Ishikawa (cell line): ENCODE results near the gene TRAF3IP1.

Source experiments
- CEBPB ChIP-seq: IDR thresholded peaks from 2 replicates; pipeline ENCODE4 v1.6.1; 2012
- CREB1 ChIP-seq: IDR thresholded peaks from 2 replicates; pipeline ENCODE4 v1.6.1; 2012; ENCODE audit warnings: low read depth
- EGR1 ChIP-seq: IDR thresholded peaks from 2 replicates; pipeline ENCODE4 v1.6.1; 2012
- EP300 ChIP-seq: IDR thresholded peaks from 2 replicates; pipeline ENCODE4 v1.6.1; 2012; ENCODE audit warnings: borderline replicate concordance
- FOXM1 ChIP-seq: IDR thresholded peaks from 2 replicates; pipeline ENCODE4 v1.6.1; 2012; ENCODE audit warnings: low read depth, borderline replicate concordance
- NFIC ChIP-seq: IDR thresholded peaks from 2 replicates; pipeline ENCODE4 v1.6.1; 2012
- RAD21 ChIP-seq: IDR thresholded peaks from 2 replicates; pipeline ENCODE4 v1.6.1; 2012; ENCODE audit warnings: low read depth
- TAF1 ChIP-seq: IDR thresholded peaks from 2 replicates; pipeline ENCODE4 v1.6.1; 2012; ENCODE audit warnings: low read depth, mild to moderate bottlenecking
- TCF12 ChIP-seq: IDR thresholded peaks from 2 replicates; pipeline ENCODE4 v1.6.1; 2012; ENCODE audit warnings: low read depth
- TEAD4 ChIP-seq: IDR thresholded peaks from 2 replicates; pipeline ENCODE4 v1.6.1; 2012
- YY1 ChIP-seq: IDR thresholded peaks from 2 replicates; pipeline ENCODE4 v1.6.1; 2012; ENCODE audit warnings: low read depth
- ZBTB7A ChIP-seq: IDR thresholded peaks from 2 replicates; pipeline ENCODE4 v1.6.1; 2012; ENCODE audit warnings: low read depth
- TF ChIP-seq, protein P1 (sequence below): IDR thresholded peaks from 2 replicates; pipeline ENCODE4 v1.6.1; 2012
- TF ChIP-seq, protein P2 (sequence below): IDR thresholded peaks from 2 replicates; pipeline ENCODE4 v1.6.1; 2012
- TF ChIP-seq, protein P3 (sequence below): IDR thresholded peaks from 2 replicates; pipeline ENCODE4 v1.6.1; 2012; ENCODE audit warnings: low read depth, mild to moderate bottlenecking

Gene TRAF3IP1

DNA sequence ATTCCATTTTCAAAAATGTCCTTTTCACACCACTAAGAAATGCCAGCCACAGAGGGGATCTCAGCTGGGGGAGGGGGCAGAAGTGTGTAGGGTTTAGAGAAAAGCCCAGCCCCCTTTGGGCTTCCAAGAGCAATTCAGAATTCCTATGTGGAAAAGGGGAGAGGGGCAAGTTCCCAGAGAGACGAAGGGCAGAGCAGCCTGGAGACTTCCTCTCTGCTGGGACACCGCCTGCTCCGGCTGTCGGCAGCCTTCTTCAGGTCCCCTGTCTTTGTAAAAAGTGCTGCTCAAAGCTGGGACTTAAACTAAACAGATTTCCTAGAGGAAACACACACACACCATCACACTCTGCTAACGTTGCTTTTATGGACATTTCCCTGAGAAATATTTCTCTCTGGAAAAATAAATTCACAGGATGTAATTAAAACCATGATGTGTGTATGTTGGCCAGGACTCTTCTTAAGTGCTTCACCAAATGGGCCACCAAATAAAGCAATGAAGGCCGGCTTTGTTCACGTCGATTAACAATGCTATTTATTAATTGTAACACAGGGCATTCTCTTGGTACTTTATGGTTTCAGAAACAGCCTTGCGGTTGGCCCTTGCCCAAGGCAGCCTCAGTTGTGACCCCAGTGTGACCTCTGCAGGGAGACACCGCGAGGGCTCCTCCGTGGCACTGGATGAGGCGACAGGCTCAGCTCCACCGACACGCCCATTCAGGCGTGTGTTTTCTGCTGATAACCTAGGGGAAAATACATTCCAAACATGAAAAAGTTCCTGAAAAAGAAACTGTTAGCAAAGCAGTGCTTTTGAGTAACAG, 100.8 kb downstream of the TRAF3IP1 start:
- TF ChIP-seq YY1: no peak
- no peak for TF ChIP-seq TEAD4
- TF ChIP-seq, protein P1, sequence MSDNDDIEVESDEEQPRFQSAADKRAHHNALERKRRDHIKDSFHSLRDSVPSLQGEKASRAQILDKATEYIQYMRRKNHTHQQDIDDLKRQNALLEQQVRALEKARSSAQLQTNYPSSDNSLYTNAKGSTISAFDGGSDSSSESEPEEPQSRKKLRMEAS: no peak
- TF ChIP-seq RAD21: no peak
- no peak for TF ChIP-seq TAF1
- TF ChIP-seq EP300: no peak
- TF ChIP-seq ZBTB7A: no peak
- no peak for TF ChIP-seq EGR1
- no peak for TF ChIP-seq CEBPB
- TF ChIP-seq, protein P2, sequence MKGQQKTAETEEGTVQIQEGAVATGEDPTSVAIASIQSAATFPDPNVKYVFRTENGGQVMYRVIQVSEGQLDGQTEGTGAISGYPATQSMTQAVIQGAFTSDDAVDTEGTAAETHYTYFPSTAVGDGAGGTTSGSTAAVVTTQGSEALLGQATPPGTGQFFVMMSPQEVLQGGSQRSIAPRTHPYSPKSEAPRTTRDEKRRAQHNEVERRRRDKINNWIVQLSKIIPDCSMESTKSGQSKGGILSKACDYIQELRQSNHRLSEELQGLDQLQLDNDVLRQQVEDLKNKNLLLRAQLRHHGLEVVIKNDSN: no peak
- TF ChIP-seq, protein P3, sequence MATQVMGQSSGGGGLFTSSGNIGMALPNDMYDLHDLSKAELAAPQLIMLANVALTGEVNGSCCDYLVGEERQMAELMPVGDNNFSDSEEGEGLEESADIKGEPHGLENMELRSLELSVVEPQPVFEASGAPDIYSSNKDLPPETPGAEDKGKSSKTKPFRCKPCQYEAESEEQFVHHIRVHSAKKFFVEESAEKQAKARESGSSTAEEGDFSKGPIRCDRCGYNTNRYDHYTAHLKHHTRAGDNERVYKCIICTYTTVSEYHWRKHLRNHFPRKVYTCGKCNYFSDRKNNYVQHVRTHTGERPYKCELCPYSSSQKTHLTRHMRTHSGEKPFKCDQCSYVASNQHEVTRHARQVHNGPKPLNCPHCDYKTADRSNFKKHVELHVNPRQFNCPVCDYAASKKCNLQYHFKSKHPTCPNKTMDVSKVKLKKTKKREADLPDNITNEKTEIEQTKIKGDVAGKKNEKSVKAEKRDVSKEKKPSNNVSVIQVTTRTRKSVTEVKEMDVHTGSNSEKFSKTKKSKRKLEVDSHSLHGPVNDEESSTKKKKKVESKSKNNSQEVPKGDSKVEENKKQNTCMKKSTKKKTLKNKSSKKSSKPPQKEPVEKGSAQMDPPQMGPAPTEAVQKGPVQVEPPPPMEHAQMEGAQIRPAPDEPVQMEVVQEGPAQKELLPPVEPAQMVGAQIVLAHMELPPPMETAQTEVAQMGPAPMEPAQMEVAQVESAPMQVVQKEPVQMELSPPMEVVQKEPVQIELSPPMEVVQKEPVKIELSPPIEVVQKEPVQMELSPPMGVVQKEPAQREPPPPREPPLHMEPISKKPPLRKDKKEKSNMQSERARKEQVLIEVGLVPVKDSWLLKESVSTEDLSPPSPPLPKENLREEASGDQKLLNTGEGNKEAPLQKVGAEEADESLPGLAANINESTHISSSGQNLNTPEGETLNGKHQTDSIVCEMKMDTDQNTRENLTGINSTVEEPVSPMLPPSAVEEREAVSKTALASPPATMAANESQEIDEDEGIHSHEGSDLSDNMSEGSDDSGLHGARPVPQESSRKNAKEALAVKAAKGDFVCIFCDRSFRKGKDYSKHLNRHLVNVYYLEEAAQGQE: no peak
- TF ChIP-seq TCF12: no peak
- TF ChIP-seq FOXM1: no peak
- no peak for TF ChIP-seq CREB1

DNA sequence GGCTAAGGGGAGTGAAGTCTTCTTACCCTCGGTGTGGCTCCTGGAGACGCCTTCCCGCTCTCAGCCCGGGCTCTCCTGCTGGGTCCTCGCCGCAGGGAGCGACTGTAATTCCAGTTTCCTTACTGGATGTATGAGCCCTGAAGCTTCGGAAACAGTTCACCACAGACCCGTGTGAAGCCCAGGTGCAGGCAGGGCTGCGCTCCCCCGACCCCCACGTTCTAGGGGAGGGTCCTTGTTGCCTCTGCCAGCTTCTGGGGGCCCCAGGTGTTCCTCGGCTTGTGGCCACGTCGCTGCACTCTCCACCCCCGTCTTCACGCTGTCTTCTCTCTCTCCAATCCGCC, 101.3 kb downstream of the TRAF3IP1 start:
- TF ChIP-seq, protein P3: no peak
- TF ChIP-seq TEAD4: no peak
- TF ChIP-seq TCF12: no peak
- TF ChIP-seq EGR1: no peak
- no peak for TF ChIP-seq NFIC

DNA sequence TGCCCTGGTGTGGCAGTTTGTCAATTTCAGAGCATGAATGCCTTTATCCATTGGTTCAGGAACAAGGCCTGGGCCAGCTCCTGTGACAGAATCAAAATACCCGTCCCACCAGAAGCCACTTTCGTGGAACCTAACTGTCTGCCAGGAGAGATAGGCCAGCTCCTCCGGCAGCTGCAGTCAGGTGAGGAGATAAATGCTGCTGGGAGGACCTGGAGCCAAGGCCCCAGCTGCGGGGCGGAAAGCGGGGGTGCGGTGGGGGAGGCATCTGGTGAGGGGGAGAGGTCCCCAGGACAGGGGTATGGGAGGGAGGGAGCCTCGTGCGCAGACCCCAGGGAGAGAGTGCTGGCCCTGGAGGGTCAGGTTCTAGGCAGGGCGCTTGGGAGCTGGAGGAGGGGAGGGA, 102.0 kb downstream of the TRAF3IP1 start:
- TF ChIP-seq TAF1: no peak
- no peak for TF ChIP-seq TCF12
- TF ChIP-seq CREB1: no peak
- TF ChIP-seq CEBPB: no peak
- TF ChIP-seq YY1: no peak

DNA sequence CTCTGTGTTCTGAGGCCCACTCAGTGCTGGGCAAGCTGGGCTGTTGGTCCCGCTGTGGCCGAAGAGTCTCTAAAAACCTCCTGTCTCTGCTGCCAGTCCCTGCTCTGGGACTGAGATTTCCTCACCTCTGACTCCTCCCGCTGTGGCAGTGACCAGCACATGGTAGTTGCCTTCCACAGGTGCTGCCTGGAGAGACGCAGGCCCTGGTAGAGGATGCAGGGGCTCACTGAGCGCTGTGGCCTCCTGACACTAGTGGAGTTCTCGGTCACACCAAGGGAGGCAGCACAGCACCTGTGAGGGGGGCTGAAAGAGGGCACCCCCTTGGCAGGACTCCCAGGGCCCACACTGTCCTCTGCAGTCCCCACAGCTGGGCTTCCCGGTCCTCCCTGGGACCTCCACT, 102.6 kb downstream of the TRAF3IP1 start:
- TF ChIP-seq NFIC (no peak), EGR1 (no peak), FOXM1 (no peak), RAD21 (no peak), YY1 (no peak), ZBTB7A (no peak), EP300 (no peak), CREB1 (no peak)
- TF ChIP-seq, protein P3: no peak
- TF ChIP-seq, protein P2: no peak

DNA sequence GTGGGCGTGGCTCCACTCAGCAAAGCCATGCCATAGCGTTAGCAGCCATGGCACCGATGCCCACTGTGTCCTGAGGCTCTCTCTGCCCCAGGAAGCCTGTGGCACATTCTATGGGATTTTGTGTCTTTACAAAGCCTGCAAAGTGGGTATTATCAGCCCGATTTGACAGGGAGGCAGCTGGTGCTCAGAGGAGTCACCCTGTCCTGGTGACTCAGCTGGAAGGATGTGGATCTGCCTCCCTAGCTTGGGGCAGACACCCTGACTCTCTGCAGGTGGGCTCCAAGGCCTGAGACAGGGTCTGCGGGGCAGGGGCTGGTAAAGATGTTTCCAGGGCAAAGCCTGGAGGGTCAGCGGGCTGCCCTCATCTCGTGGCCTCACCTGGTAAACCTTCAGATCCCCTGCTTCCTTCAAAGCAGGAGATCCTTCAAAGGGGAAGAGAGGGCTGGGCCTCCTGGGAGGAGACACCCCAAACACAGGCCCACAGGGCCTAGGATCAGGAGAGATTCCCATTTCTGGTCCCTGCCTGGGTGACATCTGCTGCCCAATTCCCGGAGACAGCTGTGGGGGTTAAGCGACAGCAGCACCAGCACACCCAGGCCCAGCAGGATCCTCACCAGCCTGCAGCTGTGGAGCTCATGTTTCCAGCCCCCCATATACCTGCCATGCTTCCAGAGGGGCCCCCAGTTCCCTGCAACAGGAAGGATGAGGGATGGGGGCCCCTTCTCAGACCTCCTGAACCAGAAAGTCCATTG, 103.4 kb downstream of the TRAF3IP1 start:
- no peak for TF ChIP-seq YY1
- TF ChIP-seq TAF1: no peak
- TF ChIP-seq, protein P1: no peak
- no peak for TF ChIP-seq ZBTB7A
- TF ChIP-seq CEBPB: no peak
- TF ChIP-seq, protein P3: no peak
- TF ChIP-seq EP300: no peak
- TF ChIP-seq TEAD4: no peak
- TF ChIP-seq FOXM1: no peak
- TF ChIP-seq TCF12: no peak
- TF ChIP-seq RAD21: no peak
- no peak for TF ChIP-seq EGR1
